ENCODE results near the gene AGFG2. TPM values are rescaled to one million over a fixed set of nuclear protein-coding genes. Genes with fewer than 3 reads are reported as not detected.
A peak's percentile ranks its signal among the peaks of the same experiment; 100 is the strongest.
"Not testable (repeated sequence)": the region's sequence is repeated elsewhere in the genome, so short reads cannot be mapped to it uniquely, and the experiment has no call there.

The AGFG2 gene
- total RNA-seq, 1 donor = 9.4 TPM

GRCh38 chr7:100519580-100519979 lies 19.4 kb upstream of the AGFG2 start:
- Histone ChIP-seq H2AFZ (ENCODE audit: low read length) (no peak overlapping the region), H3K9me3 (ENCODE audit: low read depth, low read length) (no peaks in the 10 kb centered on the region), H3K79me2 (ENCODE audit: insufficient read depth, low read length) (no peaks in the 10 kb centered on the region), H3K36me3 (ENCODE audit: insufficient read depth, low read length) (no peaks in the 10 kb centered on the region), H3K4me3 (ENCODE audit: insufficient read depth, low read length) (no peak overlapping the region), H3K27ac (ENCODE audit: low read depth, low read length) (no peak overlapping the region), H4K20me1 (ENCODE audit: insufficient read depth, low read length) (no peaks in the 10 kb centered on the region), H3K27me3 (ENCODE audit: insufficient read depth, low read length) (no peaks in the 10 kb centered on the region), H3K4me1 (ENCODE audit: insufficient read depth, low read length) (peaks cover 12% of the 10 kb centered on the region), H3K4me2 (ENCODE audit: insufficient read depth, low read length) (no peak overlapping the region)
- no peak for DNase-seq (ENCODE audit: insufficient read length, low spot score, missing footprints)
- TF ChIP-seq CTCF (IDR thresholded peaks at IDR 0.05; ENCODE audit: extremely low read depth, low read depth, low read length) = no peak

DNA sequence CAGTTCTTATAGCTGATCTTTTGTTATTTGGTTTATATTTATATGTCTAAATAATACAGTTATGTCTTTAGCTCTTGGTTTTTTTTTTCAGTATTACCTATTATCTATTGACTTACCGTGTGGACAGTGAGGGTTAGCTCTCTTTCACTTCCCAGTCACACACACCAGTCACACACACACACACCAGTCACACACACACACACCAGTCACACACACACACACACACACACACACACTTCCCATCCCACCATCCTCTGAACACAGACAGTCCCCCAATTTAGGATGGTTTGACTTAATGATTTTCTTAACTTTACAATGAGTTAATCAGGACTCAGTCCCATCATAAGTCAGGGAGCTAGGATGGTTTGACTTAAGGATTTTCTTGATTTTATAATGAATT lies 18.9 kb upstream of the AGFG2 start:
- no peak for TF ChIP-seq CTCF (IDR thresholded peaks at IDR 0.05; ENCODE audit: extremely low read depth, low read depth, low read length)
- Histone ChIP-seq H3K4me3 (ENCODE audit: insufficient read depth, low read length) (no peak overlapping the region), H3K4me2 (ENCODE audit: insufficient read depth, low read length) (no peak overlapping the region), H3K36me3 (ENCODE audit: insufficient read depth, low read length) (no peaks in the 10 kb centered on the region), H4K20me1 (ENCODE audit: insufficient read depth, low read length) (no peaks in the 10 kb centered on the region), H3K27ac (ENCODE audit: low read depth, low read length) (no peak overlapping the region), H2AFZ (ENCODE audit: low read length) (no peak overlapping the region), H3K4me1 (ENCODE audit: insufficient read depth, low read length) (peaks cover 9% of the 10 kb centered on the region), H3K79me2 (ENCODE audit: insufficient read depth, low read length) (no peaks in the 10 kb centered on the region), H3K27me3 (ENCODE audit: insufficient read depth, low read length) (no peaks in the 10 kb centered on the region), H3K9me3 (ENCODE audit: low read depth, low read length) (no peaks in the 10 kb centered on the region)
- peak; percentile 21 for DNase-seq (ENCODE audit: insufficient read length, low spot score, missing footprints)

- Histone ChIP-seq H3K27ac (ENCODE audit: low read depth, low read length) (no peak overlapping the region), H2AFZ (ENCODE audit: low read length) (no peak overlapping the region), H3K27me3 (ENCODE audit: insufficient read depth, low read length) (no peaks in the 10 kb centered on the region), H3K36me3 (ENCODE audit: insufficient read depth, low read length) (no peaks in the 10 kb centered on the region), H3K4me3 (ENCODE audit: insufficient read depth, low read length) (no peak overlapping the region), H3K4me1 (ENCODE audit: insufficient read depth, low read length) (peaks cover 1% of the 10 kb centered on the region), H3K4me2 (ENCODE audit: insufficient read depth, low read length) (no peak overlapping the region), H3K9me3 (ENCODE audit: low read depth, low read length) (no peaks in the 10 kb centered on the region), H3K79me2 (ENCODE audit: insufficient read depth, low read length) (no peaks in the 10 kb centered on the region), H4K20me1 (ENCODE audit: insufficient read depth, low read length) (no peaks in the 10 kb centered on the region)
- no peak for TF ChIP-seq CTCF (IDR thresholded peaks at IDR 0.05; ENCODE audit: extremely low read depth, low read depth, low read length)
- no peak for DNase-seq (ENCODE audit: insufficient read length, low spot score, missing footprints)
Measured at GRCh38 chr7:100521076-100521475, 17.9 kb upstream of the AGFG2 start.

GRCh38 chr7:100521909-100522593 lies 17.0 kb upstream of the AGFG2 start:
- not testable (repeated sequence) for DNase-seq (ENCODE audit: insufficient read length, low spot score, missing footprints); H3K27ac ChIP-seq (ENCODE audit: low read depth, low read length); H3K4me3 ChIP-seq (ENCODE audit: insufficient read depth, low read length); H3K36me3 ChIP-seq (ENCODE audit: insufficient read depth, low read length); H2AFZ ChIP-seq (ENCODE audit: low read length); H3K4me2 ChIP-seq (ENCODE audit: insufficient read depth, low read length); H3K27me3 ChIP-seq (ENCODE audit: insufficient read depth, low read length); H4K20me1 ChIP-seq (ENCODE audit: insufficient read depth, low read length); H3K79me2 ChIP-seq (ENCODE audit: insufficient read depth, low read length); H3K9me3 ChIP-seq (ENCODE audit: low read depth, low read length); H3K4me1 ChIP-seq (ENCODE audit: insufficient read depth, low read length)

DNA sequence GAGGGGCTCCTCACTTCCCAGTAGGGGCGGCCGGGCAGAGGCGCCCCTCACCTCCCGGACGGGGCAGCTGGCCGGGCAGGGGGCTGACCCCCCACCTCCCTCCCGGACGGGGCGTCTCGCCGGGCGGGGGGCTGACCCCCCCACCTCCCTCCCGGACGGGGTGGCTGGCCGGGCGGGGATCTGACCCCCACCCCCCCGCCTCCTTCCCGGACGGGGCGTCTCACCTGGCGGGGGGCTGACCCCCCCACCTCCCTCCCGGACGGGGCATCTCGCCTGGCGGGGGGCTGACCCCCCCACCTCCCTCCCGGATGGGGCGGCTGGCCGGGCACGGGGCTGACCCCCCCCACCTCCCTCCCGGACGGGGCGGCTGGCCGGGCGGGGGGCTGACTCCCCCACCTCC lies 15.8 kb upstream of the AGFG2 start:
- H3K27ac ChIP-seq (ENCODE audit: low read depth, low read length); H3K79me2 ChIP-seq (ENCODE audit: insufficient read depth, low read length); H4K20me1 ChIP-seq (ENCODE audit: insufficient read depth, low read length); H3K27me3 ChIP-seq (ENCODE audit: insufficient read depth, low read length); H3K36me3 ChIP-seq (ENCODE audit: insufficient read depth, low read length); H3K4me1 ChIP-seq (ENCODE audit: insufficient read depth, low read length); H2AFZ ChIP-seq (ENCODE audit: low read length); H3K4me3 ChIP-seq (ENCODE audit: insufficient read depth, low read length); H3K9me3 ChIP-seq (ENCODE audit: low read depth, low read length); H3K4me2 ChIP-seq (ENCODE audit: insufficient read depth, low read length); DNase-seq (ENCODE audit: insufficient read length, low spot score, missing footprints): not testable (repeated sequence)

GRCh38 chr7:100528108-100528866 lies 10.7 kb upstream of the AGFG2 start:
- H3K4me1 ChIP-seq (ENCODE audit: insufficient read depth, low read length); H3K27me3 ChIP-seq (ENCODE audit: insufficient read depth, low read length); H4K20me1 ChIP-seq (ENCODE audit: insufficient read depth, low read length); H2AFZ ChIP-seq (ENCODE audit: low read length); H3K27ac ChIP-seq (ENCODE audit: low read depth, low read length); H3K79me2 ChIP-seq (ENCODE audit: insufficient read depth, low read length); DNase-seq (ENCODE audit: insufficient read length, low spot score, missing footprints); H3K36me3 ChIP-seq (ENCODE audit: insufficient read depth, low read length); H3K4me2 ChIP-seq (ENCODE audit: insufficient read depth, low read length); H3K9me3 ChIP-seq (ENCODE audit: low read depth, low read length); H3K4me3 ChIP-seq (ENCODE audit: insufficient read depth, low read length): not testable (repeated sequence)
